ENCODE data around the gene POU6F2. TPM values are rescaled to one million over a fixed set of nuclear protein-coding genes. Genes with fewer than 3 reads are reported as not detected.
A peak's percentile ranks its signal among the peaks of the same experiment; 100 is the strongest.

The POU6F2 gene
- total RNA-seq, 6 experiments from 2014 or later = 0.12 to 2.1 (median 0.64) TPM; not detected in 2

GRCh38 chr7:39128287-39128843 is 150.7 kb downstream of the POU6F2 start:
- H3K27me3 ChIP-seq = no peaks in the 10 kb centered on the region
- no peak overlapping the region for H3K27ac ChIP-seq
- no peaks in the 10 kb centered on the region for H3K9me3 ChIP-seq
- H3K36me3 ChIP-seq = no peaks in the 10 kb centered on the region
- intact Hi-C loops (cut with DNase I) = no loop called here
- no peak overlapping the region for H3K4me3 ChIP-seq
- 70% methylated on average over 2 of the region's 2 CpGs for WGBS (ENCODE audit: insufficient coverage, low coverage, low lambda C conversion rate, missing lambda C conversion rate)
- TF ChIP-seq POLR2A (IDR thresholded peaks at IDR 0.05) = no peak
- no peak for TF ChIP-seq CTCF (IDR thresholded peaks at IDR 0.05)
- ATAC-seq (no peak), DNase-seq (no peak)
- H3K4me1 ChIP-seq = no peaks in the 10 kb centered on the region

- TF ChIP-seq POLR2A (IDR thresholded peaks at IDR 0.05) = no peak
- TF ChIP-seq CTCF (IDR thresholded peaks at IDR 0.05) = no peak
- ATAC-seq = peak in 2 of 4 donors; percentile 31 to 61
Measured at GRCh38 chr7:39130274-39130673, 152.6 kb downstream of the POU6F2 start.

GRCh38 chr7:39130857-39131526 is 153.3 kb downstream of the POU6F2 start:
- no peak overlapping the region for H3K27ac ChIP-seq
- peak; percentile 33 to 83 (median 44) for ATAC-seq
- peak overlapping the region in 2 of 3 donors; percentile 16 to 23 for H3K4me3 ChIP-seq
- H3K9me3 ChIP-seq = no peaks in the 10 kb centered on the region
- H3K4me1 ChIP-seq = no peaks in the 10 kb centered on the region
- intact Hi-C loops (cut with DNase I) = no loop called here
- 66% methylated on average over 22 of the region's 26 CpGs for WGBS (ENCODE audit: insufficient coverage, low coverage, low lambda C conversion rate, missing lambda C conversion rate)
- no peaks in the 10 kb centered on the region for H3K36me3 ChIP-seq
- no peak for DNase-seq
- no peak for TF ChIP-seq CTCF (IDR thresholded peaks at IDR 0.05)
- TF ChIP-seq POLR2A (IDR thresholded peaks at IDR 0.05) = no peak
- no peaks in the 10 kb centered on the region for H3K27me3 ChIP-seq

More at GRCh38 chr7:39130274-39130673, 152.6 kb downstream of the POU6F2 start:
- H3K27ac ChIP-seq = no peak overlapping the region
- no peaks in the 10 kb centered on the region for H3K27me3 ChIP-seq
- no peak for DNase-seq
- H3K9me3 ChIP-seq = no peaks in the 10 kb centered on the region
- no peaks in the 10 kb centered on the region for H3K4me1 ChIP-seq
- H3K36me3 ChIP-seq = no peaks in the 10 kb centered on the region
- H3K4me3 ChIP-seq = peak overlapping the region in 1 of 3 donors; percentile 16
- 65% methylated on average over 3 of the region's 3 CpGs for WGBS (ENCODE audit: insufficient coverage, low coverage, low lambda C conversion rate, missing lambda C conversion rate)
- intact Hi-C loops (cut with DNase I) = no loop called here

- WGBS (ENCODE audit: insufficient coverage, low coverage, low lambda C conversion rate, missing lambda C conversion rate) = 60% methylated on average over 5 of the region's 5 CpGs
- Histone ChIP-seq H3K9me3 (no peaks in the 10 kb centered on the region), H3K27ac (no peak overlapping the region), H3K4me3 (no peak overlapping the region), H3K36me3 (no peaks in the 10 kb centered on the region), H3K27me3 (no peaks in the 10 kb centered on the region), H3K4me1 (no peaks in the 10 kb centered on the region)
- no peak for TF ChIP-seq CTCF (IDR thresholded peaks at IDR 0.05)
- no peak for TF ChIP-seq POLR2A (IDR thresholded peaks at IDR 0.05)
- no peak for ATAC-seq
- no peak for DNase-seq
- intact Hi-C loops (cut with DNase I) = no loop called here
Measured at GRCh38 chr7:39132306-39132705, 154.6 kb downstream of the POU6F2 start.

Data from right lobe of liver (tissue), 6 donors.